ENCODE measurements around the gene SCGN. TPM values are rescaled to one million over a fixed set of nuclear protein-coding genes. Genes with fewer than 3 reads are reported as not detected.
"Not testable (repeated sequence)": the region's sequence is repeated elsewhere in the genome, so short reads cannot be mapped to it uniquely, and the experiment has no call there.

SCGN gene
- polyA plus RNA-seq, 1 donor (not counting 4 experiments of a cell fraction or from before 2014, with no cell fraction given): not detected

DNA sequence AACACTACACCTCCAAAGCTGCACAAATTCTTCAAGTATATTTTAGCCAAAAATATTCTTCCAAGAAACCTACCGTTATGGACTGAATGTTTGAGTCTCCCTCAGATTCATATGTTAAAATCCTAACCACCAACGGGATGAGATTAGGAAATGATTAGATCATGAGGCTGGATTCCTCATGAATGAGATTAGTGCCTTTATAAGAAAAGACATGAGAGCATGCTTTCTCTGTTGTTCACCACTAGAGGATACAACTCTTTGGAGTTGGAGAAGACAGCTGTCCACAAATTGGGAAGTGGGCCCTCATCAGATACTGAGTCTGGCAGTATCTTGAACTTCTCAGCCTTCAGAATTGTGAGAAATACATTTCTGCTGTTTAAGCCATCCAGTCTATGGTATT lies 95.5 kb downstream of the SCGN start:
- dilution Hi-C loops (cut with MboI; ENCODE audit: extremely low pct_ligation_motif_present, low sequenced_read_pairs): no loop called here
- Histone ChIP-seq H3K27ac (ENCODE audit: control insufficient read depth, insufficient read depth, low read length) (no peak overlapping the region), H3K4me2 (ENCODE audit: control insufficient read depth, extremely low read depth, insufficient read depth, low read depth, low read length) (no peak overlapping the region), H3K4me1 (ENCODE audit: control insufficient read depth, extremely low read depth, insufficient read depth, low read length) (no peaks in the 10 kb centered on the region), H3K9me3 (ENCODE audit: control insufficient read depth, low read depth, low read length) (no peaks in the 10 kb centered on the region), H3K27me3 (ENCODE audit: control insufficient read depth, extremely low read depth, insufficient read depth, low read length) (no peaks in the 10 kb centered on the region), H3K9ac (ENCODE audit: control insufficient read depth, extremely low read depth, insufficient read depth, low read length) (no peak overlapping the region), H3K4me3 (ENCODE audit: control insufficient read depth in 2 of 3, extremely low read depth in 1 of 3, insufficient read depth in 2 of 3, low read depth in 1 of 3, low read length in 3 of 3) (no peak overlapping the region), H3K9me1 (ENCODE audit: control insufficient read depth, extremely low read depth, insufficient read depth, low read length) (no peaks in the 10 kb centered on the region), H3K36me3 (ENCODE audit: control insufficient read depth in 2 of 2, extremely low read depth in 1 of 2, insufficient read depth in 2 of 2, low read length in 2 of 2) (no peaks in the 10 kb centered on the region), H4K20me1 (ENCODE audit: control insufficient read depth, extremely low read depth, insufficient read depth, low read length) (no peaks in the 10 kb centered on the region), H2AFZ (ENCODE audit: control insufficient read depth, low read length) (no peak overlapping the region), H3K79me2 (ENCODE audit: control insufficient read depth, insufficient read depth, low read length) (no peaks in the 10 kb centered on the region)
- no peak for DNase-seq (ENCODE audit: low read depth, low spot score)
- no peak for FAIRE-seq
- TF ChIP-seq EZH2 (IDR thresholded peaks at IDR 0.05; ENCODE audit: low read length): no peak
- TF ChIP-seq, protein P1, sequence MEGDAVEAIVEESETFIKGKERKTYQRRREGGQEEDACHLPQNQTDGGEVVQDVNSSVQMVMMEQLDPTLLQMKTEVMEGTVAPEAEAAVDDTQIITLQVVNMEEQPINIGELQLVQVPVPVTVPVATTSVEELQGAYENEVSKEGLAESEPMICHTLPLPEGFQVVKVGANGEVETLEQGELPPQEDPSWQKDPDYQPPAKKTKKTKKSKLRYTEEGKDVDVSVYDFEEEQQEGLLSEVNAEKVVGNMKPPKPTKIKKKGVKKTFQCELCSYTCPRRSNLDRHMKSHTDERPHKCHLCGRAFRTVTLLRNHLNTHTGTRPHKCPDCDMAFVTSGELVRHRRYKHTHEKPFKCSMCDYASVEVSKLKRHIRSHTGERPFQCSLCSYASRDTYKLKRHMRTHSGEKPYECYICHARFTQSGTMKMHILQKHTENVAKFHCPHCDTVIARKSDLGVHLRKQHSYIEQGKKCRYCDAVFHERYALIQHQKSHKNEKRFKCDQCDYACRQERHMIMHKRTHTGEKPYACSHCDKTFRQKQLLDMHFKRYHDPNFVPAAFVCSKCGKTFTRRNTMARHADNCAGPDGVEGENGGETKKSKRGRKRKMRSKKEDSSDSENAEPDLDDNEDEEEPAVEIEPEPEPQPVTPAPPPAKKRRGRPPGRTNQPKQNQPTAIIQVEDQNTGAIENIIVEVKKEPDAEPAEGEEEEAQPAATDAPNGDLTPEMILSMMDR (optimal IDR thresholded peaks at IDR 0.05 in 1 of 3, IDR thresholded peaks at IDR 0.05 in 1 of 3, conservative IDR thresholded peaks at IDR 0.05 in 1 of 3; ENCODE audit: extremely low read depth in 1 of 3, insufficient read depth in 2 of 3, low read length in 3 of 3): no peak

DNA sequence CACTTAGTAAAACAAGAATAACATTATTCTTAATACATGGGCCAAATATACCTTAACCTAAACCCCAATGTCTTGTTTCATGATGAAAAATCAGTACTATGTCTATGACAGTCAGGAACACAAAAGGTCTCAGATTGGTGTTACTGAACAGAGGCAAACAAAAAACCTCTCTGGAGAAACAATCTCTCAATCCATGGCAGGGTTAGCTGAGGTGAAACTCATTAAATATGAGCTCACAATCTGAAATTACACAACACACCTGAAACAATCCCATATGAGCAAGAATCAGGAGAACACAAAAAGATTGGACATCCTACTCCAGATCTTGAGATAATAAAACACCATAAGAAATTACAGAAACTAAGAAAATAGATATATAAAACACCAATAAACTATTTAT lies 96.0 kb downstream of the SCGN start:
- no peaks in the 10 kb centered on the region for H3K4me1 ChIP-seq (ENCODE audit: control insufficient read depth, extremely low read depth, insufficient read depth, low read length)
- H3K9me1 ChIP-seq (ENCODE audit: control insufficient read depth, extremely low read depth, insufficient read depth, low read length): no peaks in the 10 kb centered on the region
- no peak overlapping the region for H3K9ac ChIP-seq (ENCODE audit: control insufficient read depth, extremely low read depth, insufficient read depth, low read length)
- TF ChIP-seq, protein P1 (optimal IDR thresholded peaks at IDR 0.05 in 1 of 3, IDR thresholded peaks at IDR 0.05 in 1 of 3, conservative IDR thresholded peaks at IDR 0.05 in 1 of 3; ENCODE audit: extremely low read depth in 1 of 3, insufficient read depth in 2 of 3, low read length in 3 of 3): no peak
- no peak for TF ChIP-seq EZH2 (IDR thresholded peaks at IDR 0.05; ENCODE audit: low read length)
- no peak overlapping the region for H3K4me2 ChIP-seq (ENCODE audit: control insufficient read depth, extremely low read depth, insufficient read depth, low read depth, low read length)
- DNase-seq (ENCODE audit: low read depth, low spot score): no peak
- no peak overlapping the region for H3K4me3 ChIP-seq (ENCODE audit: control insufficient read depth in 2 of 3, extremely low read depth in 1 of 3, insufficient read depth in 2 of 3, low read depth in 1 of 3, low read length in 3 of 3)
- H3K27ac ChIP-seq (ENCODE audit: control insufficient read depth, insufficient read depth, low read length): no peak overlapping the region
- H3K27me3 ChIP-seq (ENCODE audit: control insufficient read depth, extremely low read depth, insufficient read depth, low read length): no peaks in the 10 kb centered on the region
- no peaks in the 10 kb centered on the region for H3K79me2 ChIP-seq (ENCODE audit: control insufficient read depth, insufficient read depth, low read length)
- dilution Hi-C loops (cut with MboI; ENCODE audit: extremely low pct_ligation_motif_present, low sequenced_read_pairs): no loop called here
- no peaks in the 10 kb centered on the region for H3K9me3 ChIP-seq (ENCODE audit: control insufficient read depth, low read depth, low read length)
- no peaks in the 10 kb centered on the region for H3K36me3 ChIP-seq (ENCODE audit: control insufficient read depth in 2 of 2, extremely low read depth in 1 of 2, insufficient read depth in 2 of 2, low read length in 2 of 2)
- H4K20me1 ChIP-seq (ENCODE audit: control insufficient read depth, extremely low read depth, insufficient read depth, low read length): no peaks in the 10 kb centered on the region
- H2AFZ ChIP-seq (ENCODE audit: control insufficient read depth, low read length): no peak overlapping the region
- no peak for FAIRE-seq

DNA sequence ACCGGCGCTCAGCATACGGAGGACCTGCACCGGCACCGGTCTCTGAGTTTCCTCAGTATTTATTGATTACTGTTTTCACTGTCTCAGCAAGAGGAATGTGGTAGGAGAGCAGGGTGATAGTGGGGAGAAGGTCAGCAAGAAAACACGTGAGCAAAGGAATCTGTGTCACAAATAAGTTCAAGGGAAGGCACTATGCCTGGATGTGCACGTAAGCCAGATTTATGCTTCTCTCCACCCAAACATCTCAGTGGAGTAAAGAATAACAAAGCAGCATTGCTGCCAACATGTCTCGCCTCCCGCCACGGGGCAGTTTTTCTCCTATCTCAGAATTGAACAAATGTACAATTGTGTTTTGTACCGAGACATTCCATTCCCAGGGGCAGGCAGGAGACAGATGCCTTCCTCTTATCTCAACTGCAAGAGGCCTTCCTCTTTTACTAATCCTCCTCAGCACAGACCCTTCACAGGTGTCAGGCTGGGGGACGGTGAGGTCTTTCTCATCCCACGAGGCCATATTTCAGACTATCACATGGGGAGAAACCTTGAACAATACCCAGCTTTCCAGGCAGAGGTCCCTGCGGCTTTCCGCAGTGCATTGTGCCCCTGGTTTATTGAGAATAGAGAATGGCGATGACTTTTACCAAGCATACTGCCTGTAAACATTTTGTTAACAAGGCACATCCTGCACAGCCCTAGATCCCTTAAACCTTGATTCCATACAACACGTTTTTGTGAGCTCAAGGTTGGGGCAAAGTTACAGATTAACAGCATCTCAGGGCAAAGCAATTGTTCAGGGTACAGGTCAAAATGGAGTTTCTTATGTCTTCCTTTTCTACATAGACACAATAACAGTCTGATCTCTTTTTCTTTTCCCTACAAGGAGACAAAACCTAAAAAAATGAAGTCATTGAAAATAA lies 96.8 kb downstream of the SCGN start:
- H3K4me1 ChIP-seq (ENCODE audit: control insufficient read depth, extremely low read depth, insufficient read depth, low read length); H3K9me1 ChIP-seq (ENCODE audit: control insufficient read depth, extremely low read depth, insufficient read depth, low read length); H3K27ac ChIP-seq (ENCODE audit: control insufficient read depth, insufficient read depth, low read length); DNase-seq (ENCODE audit: low read depth, low spot score); H3K4me3 ChIP-seq (ENCODE audit: control insufficient read depth in 2 of 3, extremely low read depth in 1 of 3, insufficient read depth in 2 of 3, low read depth in 1 of 3, low read length in 3 of 3); H2AFZ ChIP-seq (ENCODE audit: control insufficient read depth, low read length); H3K9ac ChIP-seq (ENCODE audit: control insufficient read depth, extremely low read depth, insufficient read depth, low read length); H4K20me1 ChIP-seq (ENCODE audit: control insufficient read depth, extremely low read depth, insufficient read depth, low read length); H3K9me3 ChIP-seq (ENCODE audit: control insufficient read depth, low read depth, low read length); H3K27me3 ChIP-seq (ENCODE audit: control insufficient read depth, extremely low read depth, insufficient read depth, low read length); H3K4me2 ChIP-seq (ENCODE audit: control insufficient read depth, extremely low read depth, insufficient read depth, low read depth, low read length); dilution Hi-C loops (cut with MboI; ENCODE audit: extremely low pct_ligation_motif_present, low sequenced_read_pairs); H3K36me3 ChIP-seq (ENCODE audit: control insufficient read depth in 2 of 2, extremely low read depth in 1 of 2, insufficient read depth in 2 of 2, low read length in 2 of 2); FAIRE-seq; H3K79me2 ChIP-seq (ENCODE audit: control insufficient read depth, insufficient read depth, low read length): not testable (repeated sequence)
